NCI-H2171 (cell line): Measurements from ENCODE around the gene C17orf107.
A peak's percentile ranks its signal among the peaks of the same experiment; 100 is the strongest.

ENCODE experiments used
- DNase-seq: peaks from one replicate; lab custom pipeline; 2025; lab: John Stamatoyannopoulos, UW

C17orf107 gene

DNA sequence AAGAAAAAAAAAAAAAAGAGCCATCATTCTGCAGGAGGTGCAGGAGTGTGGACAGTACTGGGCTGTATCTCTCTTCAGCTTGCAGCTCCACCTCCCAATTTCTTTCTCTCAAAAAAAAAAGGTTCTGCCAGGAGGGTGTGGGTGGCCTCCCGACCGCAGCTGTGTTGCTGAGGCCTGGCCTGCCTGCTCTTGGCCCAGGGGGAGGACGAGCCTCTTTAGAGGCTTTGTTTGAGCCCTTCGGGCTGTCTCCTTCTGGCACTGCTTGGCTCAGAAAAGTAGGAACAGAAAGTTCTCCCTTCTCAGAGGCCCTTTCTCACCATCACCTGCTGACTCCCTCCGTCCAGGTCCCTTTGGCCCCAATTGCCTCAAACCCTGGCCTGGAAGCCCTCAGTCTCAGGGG is 22.2 kb upstream of the C17orf107 start:
- no peak for DNase-seq

DNA sequence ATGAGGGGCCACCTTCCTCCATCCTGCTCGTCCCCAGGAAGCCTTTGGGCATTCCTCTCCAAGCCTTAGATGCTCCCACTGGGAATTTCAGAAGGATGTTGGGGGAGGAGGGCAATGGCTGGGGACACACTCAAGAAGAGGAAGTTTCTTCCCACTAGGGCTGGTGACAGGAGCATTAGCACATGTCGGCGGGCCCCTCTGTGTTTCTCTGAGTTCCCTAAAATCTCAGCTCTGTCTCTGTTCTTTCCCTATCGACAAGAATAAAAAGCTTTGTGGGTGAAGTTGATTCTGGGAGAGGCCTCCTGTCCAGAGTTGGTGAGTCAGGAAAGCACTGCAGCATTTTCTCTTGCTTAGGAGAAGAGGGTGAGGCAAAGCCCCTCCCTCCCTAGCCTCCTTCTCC is 19.7 kb upstream of the C17orf107 start:
- no peak for DNase-seq

DNA sequence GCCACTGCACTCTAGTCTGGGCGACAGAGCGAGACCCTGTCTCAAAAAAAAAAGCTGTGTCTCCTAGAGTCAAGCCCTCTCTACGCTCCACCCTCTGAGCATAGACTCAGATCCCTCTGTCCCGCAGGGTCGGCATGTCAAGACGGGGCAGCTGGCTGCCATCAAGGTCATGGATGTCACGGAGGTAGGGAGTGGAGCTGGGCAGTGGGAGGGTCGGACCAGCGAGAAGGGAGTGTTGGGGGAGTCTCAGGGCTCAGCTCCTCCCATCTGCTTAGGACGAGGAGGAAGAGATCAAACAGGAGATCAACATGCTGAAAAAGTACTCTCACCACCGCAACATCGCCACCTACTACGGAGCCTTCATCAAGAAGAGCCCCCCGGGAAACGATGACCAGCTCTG is 18.5 kb upstream of the C17orf107 start:
- no peak for DNase-seq

DNA sequence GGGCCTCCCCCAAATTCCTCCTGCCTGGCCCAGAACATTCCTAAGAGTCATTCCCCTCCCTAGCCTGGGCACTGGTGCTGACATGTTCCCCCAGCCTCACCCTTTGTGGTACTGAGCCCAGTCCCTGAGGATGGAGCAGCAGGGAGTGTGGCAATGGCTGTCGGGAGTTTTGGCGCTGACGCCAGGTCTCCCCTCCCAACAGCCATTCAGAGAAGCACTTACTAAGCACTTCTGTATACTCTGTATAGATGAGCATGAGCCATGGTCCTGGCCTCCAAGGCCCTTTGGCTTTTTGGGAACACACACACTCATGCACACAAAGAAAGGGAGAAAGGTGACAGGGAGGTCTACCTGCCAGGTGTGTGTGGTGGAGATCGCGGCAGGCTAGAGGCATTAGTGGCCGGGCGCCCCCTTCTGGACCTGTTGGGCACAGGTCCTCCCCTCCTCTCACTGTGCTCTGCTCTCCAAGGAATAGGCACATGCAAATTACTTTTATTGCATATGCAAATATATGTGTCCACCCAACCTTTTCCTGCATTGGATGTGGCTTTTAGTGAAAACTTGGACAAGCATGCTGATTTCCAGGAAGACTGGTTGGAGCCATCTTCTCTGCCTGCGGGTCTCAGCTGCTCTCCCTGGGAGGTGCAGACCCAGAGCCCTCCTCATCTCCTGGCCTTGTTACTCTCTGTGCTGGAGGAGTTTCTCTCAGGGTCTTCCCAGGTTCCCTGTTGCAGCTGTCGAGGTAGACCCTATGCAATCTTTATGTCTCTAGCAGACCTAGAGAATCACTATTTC is 17.4 kb upstream of the C17orf107 start:
- DNase-seq: peak; percentile 63

DNA sequence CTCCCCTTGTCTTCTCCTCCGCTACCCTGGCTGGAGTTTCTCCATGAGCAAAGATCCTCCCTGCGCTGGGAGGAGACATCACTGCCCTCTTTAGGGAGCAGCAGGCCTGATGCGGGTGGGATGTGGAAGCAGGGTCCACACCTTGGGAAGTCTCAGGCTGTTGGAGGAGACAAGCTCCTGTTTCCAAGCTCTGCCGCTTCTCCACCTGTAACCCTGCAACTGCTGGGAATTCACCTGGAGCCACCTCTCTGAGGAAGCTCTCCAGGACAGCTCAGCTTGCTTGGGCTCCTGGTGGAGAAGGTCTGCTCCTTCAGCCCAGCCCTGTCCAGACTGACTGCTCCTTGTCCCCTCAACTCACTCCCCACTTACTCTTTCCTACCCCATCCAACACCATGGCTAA is 14.8 kb upstream of the C17orf107 start:
- DNase-seq: no peak

DNA sequence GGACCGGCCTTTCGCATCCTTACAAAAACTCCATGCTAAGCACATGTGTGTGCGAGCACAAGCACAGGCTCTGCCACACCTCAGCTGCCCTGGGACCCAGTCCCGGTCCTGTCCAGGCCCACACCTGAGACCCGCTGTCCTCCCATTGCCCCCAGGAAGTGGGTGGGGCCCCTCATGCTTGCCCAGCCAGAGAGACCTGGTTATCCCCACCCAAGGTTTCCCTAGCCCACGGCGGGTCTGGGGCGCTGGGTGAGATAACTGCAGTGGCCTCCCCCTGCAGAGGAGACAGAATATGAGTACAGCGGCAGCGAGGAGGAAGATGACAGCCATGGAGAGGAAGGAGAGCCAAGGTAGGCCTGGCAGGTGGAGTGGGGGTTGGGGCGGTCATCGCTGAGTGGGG is 12.5 kb upstream of the C17orf107 start:
- DNase-seq: no peak

DNA sequence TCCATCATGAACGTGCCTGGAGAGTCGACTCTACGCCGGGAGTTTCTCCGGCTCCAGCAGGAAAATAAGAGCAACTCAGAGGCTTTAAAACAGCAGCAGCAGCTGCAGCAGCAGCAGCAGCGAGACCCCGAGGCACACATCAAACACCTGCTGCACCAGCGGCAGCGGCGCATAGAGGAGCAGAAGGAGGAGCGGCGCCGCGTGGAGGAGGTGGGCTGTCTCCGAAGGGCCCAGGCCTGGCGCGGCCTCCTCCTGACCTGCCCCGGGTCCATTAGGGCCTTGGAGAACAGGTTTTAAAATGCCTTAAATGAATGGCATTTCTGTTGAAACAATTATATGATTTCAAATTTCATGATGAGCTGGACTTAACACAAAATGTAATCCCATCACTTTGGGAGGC is 11.8 kb upstream of the C17orf107 start:
- no peak for DNase-seq

DNA sequence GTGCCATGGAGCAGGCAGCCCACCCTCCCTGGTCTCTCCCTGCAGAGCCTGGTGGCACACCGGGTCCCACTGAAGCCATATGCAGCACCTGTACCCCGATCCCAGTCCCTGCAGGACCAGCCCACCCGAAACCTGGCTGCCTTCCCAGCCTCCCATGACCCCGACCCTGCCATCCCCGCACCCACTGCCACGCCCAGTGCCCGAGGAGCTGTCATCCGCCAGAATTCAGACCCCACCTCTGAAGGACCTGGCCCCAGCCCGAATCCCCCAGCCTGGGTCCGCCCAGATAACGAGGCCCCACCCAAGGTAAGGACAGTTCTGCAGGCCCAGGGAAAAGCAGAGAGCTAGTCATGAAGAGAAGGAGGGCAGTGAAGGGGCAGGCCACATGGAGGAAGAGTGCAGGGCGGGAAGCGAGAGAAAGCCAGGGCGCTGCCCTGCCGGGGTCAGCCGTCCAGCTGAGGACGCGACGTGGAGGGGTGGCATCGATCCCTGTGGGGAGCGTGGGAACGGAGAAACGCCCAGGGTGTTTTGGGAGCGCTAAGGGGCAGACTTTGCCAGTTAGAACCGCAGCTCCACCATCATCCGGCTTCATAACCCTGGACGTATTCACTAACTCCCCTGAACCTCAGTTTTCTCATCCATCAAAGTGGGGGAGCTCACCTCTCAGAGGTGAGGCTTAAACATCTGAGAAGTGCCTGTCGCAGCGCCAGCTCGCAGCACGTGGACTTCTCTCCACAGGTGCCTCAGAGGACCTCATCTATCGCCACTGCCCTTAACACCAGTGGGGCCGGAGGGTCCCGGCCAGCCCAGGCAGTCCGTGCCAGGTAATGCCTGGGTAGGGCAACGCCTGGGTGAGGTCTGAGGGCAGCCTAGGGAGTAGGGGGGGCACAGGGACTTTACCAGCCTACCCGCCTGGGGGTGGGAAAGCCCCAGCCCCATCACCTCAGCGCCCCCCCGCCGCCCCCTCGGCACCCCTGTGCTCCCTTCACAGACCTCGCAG is 7.6 kb upstream of the C17orf107 start:
- DNase-seq: no peak

DNA sequence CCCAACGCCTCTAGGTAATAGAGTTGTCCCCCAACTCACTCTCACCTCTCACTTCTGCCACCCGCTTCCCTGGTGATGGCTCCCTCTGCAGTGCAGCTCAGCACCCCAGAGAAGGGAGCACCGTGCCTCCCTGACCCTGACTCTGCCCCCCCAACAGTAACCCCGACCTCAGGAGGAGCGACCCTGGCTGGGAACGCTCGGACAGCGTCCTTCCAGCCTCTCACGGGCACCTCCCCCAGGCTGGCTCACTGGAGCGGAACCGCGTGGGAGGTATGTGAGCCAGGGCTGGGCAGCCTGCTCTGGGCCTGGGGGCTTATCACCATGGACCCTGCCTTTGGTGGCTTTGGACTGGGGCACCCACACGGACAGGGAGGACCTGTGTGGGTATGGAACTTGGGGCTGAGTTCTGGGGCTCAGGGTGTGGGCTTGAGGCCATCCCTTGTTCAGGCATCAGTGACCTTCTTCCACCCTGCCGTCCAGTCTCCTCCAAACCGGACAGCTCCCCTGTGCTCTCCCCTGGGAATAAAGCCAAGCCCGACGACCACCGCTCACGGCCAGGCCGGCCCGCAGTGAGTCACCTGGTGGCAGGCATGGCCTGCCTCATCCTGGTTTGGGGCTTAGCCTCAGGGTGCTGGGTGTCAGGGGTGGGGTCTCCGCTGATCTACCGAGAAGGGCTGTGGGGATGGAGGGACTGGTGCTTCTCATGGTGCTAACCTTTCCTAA is 6.7 kb upstream of the C17orf107 start:
- DNase-seq: no peak

DNA sequence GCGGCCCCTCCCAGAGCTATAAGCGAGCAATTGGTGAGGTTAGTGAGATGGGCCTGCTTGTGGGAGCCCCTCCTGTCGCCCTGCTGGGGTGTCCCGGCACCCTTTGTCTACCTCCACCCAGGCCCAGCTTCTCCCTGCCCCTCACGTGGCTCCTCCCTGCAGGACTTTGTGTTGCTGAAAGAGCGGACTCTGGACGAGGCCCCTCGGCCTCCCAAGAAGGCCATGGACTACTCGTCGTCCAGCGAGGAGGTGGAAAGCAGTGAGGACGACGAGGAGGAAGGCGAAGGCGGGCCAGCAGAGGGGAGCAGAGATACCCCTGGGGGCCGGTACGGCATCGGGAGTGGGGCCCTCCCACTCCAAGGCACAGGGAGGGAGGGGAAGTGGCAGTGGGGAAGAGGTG is 6.1 kb upstream of the C17orf107 start:
- no peak for DNase-seq

DNA sequence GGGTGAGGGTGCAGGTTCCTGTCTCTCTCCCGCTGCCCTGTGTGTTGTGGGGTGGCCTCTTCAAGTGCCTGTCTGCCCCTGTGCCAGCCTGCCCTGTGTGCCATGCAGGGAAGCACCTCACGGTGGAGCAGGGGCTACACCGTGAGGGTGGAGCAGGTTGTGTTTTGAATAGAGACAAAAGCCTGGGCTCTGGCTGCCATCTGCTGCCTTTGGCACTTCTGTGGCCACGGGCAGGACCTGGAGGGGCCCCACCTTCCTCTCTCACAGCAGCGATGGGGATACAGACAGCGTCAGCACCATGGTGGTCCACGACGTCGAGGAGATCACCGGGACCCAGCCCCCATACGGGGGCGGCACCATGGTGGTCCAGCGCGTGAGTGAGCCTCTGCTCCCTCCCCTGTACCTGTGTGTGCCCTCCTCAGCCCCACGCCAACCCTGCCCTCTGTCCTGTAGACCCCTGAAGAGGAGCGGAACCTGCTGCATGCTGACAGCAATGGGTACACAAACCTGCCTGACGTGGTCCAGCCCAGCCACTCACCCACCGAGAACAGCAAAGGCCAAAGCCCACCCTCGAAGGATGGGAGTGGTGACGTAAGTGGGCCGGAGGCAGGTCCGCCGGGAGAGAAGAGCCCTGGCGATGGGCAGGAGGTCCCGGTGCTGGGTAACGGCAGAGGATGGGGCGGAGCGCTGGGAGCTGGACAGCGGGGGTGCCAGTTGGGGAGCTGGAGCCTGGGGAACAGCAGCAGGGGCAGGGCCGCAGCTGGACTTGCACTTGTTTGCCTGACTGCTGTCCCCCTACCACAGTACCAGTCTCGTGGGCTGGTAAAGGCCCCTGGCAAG is 5.4 kb upstream of the C17orf107 start:
- no peak for DNase-seq

DNA sequence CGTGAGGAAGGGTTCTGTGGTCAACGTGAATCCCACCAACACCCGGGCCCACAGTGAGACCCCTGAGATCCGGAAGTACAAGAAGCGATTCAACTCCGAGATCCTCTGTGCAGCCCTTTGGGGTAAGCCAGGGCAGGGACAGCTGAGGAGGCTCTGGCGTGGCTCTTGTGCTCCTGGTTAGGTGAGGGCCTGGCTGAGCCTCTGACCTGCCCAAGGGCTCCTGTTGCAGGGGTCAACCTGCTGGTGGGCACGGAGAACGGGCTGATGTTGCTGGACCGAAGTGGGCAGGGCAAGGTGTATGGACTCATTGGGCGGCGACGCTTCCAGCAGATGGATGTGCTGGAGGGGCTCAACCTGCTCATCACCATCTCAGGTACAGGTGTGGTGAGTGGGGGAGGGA is 4.2 kb upstream of the C17orf107 start:
- no peak for DNase-seq

DNA sequence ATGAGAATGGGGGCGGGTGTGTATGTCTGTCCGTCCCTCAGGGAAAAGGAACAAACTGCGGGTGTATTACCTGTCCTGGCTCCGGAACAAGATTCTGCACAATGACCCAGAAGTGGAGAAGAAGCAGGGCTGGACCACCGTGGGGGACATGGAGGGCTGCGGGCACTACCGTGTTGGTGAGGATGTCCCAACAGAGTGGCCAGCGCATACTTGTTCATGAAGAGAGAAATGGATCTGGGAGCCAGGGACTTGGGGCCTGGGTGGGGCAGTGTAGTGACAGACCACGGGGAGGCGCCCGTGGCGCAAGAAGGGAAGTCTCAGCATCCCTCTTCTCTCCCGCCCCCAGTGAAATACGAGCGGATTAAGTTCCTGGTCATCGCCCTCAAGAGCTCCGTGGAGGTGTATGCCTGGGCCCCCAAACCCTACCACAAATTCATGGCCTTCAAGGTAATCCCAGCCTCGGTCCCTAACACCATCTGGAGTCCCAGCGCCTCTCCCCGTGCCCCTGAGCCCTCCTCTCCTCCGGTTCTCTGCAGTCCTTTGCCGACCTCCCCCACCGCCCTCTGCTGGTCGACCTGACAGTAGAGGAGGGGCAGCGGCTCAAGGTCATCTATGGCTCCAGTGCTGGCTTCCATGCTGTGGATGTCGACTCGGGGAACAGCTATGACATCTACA is 3.5 kb upstream of the C17orf107 start:
- no peak for DNase-seq

DNA sequence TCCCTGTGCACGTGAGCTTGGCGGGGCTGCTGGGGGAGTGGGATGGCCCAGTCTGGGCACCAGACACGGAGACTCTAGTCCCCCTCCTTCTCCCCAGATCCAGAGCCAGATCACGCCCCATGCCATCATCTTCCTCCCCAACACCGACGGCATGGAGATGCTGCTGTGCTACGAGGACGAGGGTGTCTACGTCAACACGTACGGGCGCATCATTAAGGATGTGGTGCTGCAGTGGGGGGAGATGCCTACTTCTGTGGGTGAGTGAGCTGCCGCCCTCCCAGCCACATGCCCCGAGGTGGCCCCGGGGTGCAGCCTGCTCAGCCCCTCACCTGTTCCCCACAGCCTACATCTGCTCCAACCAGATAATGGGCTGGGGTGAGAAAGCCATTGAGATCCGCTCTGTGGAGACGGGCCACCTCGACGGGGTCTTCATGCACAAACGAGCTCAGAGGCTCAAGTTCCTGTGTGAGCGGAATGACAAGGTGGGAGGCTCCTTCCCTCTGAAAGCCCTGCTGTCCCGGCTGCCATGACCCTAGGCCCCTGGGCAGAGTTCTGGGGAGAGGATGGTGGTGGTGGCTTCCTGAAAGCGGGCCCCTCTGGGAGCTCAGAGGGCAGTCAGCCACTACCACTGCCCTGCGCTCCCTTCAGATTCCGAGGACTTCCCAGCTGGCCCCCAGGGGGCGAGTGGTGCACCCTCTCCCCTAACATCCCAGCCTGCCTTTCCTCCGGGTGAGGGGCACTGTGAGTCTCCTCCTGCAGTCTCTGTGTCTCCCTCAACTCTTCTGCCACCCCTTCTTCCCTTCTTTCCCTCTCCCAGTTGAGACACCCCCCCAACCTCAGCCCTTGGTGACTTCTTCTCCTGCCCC is 2.8 kb upstream of the C17orf107 start:
- no peak for DNase-seq

DNA sequence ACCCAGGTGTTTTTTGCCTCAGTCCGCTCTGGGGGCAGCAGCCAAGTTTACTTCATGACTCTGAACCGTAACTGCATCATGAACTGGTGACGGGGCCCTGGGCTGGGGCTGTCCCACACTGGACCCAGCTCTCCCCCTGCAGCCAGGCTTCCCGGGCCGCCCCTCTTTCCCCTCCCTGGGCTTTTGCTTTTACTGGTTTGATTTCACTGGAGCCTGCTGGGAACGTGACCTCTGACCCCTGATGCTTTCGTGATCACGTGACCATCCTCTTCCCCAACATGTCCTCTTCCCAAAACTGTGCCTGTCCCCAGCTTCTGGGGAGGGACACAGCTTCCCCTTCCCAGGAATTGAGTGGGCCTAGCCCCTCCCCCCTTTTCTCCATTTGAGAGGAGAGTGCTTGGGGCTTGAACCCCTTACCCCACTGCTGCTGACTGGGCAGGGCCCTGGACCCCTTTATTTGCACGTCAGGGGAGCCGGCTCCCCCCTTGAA is 2.1 kb upstream of the C17orf107 start:
- no peak for DNase-seq

DNA sequence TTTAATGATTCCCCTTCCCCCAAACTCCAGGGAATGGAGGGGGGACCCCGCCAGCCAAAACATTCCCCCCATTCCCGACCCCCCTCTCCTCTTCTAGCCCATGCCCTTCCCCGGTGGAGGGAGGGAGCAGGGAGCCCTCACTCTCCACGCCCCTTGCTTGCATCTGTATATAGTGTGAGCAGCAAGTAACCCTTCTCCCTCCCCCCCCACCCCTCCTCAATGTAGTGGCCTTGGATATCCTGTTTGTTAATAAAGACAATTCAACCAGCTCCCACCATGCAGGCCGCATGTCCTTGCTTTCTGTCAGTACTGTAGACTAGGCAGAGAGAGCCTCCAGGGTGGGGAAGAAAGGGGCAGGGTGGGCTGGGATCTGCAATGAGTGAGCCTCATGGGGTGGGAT is 1.6 kb upstream of the C17orf107 start:
- no peak for DNase-seq

DNA sequence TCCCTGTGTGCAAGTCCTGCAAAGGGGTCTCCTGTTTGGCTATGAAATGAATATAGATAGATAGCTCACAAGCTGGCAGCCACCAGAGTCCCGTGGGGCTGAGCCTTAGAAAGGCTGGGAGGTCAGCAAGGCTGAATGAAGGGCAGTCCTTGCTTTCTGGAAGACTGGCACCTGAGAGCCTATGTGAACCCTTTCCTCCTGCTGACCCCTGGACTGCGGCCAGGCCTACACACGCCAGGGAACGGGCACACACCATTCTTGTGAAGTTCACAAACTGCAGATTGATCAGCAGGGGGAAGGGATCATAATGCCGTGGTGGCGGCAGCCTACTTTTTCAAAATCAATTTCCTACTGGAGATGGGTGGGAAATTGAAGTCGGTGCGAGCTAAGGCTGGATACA is 985 bp upstream of the C17orf107 start:
- no peak for DNase-seq

DNA sequence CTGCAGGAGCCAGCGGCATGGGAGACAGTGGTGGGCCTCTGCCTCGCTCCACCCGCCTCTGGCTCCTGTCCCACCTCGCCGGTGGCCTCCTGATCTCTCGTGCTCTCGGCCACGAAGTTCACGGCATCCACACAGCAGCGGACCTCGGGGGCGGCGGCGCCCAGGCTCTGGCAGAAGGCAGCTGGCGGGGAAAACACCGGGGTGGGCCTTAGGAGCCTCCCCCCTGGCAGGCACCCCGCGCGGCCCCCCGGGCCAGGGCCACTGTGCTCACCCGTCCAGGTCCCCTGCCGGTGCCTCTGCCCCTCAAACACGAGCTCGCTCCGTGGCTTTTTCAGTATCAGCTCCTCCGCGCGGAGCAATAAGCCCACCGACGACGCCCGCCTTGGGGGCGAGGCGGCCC is 409 bp upstream of the C17orf107 start:
- DNase-seq: no peak

DNA sequence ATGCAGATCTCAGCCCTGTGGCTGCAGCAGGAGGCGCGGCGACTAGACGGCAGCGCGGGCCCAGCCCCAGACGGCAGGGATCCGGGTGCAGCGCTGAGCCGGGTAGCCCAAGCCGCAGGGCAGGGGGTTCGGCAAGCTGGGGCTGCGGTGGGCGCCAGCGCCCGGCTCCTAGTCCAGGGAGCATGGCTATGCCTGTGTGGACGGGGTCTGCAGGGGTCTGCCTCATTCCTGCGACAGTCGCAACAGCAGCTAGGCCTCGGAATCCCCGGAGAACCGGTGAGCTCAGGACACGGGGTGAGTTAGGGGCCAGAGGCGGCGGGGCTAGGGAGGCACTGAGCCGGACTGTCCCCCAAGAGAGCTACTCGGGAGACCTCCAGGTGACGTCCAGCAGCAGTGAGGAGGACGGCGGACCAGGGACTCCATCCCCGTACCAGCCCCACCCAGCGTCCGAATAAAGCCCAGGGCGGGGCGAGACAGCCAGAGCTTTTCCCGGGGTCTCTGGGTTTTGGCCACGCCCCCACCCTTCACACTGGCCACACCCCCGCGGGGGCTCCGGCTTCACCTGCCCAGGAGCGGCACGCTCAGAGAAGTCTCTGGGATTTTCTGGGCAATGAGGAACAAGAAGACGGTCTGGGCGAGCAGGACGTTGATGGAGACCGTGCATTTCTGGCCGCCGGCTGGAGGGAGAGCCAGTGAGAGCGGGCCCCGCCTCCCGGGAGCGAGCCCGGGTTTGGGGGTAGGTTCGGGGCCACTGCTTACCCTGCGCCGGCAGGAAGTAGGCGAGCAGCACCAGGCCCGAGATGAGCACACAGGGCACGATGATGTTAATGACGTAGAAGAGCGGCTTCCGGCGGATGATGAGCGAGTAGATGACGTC is 1.1 kb downstream of the C17orf107 start:
- DNase-seq: no peak
